ENCODE results near the gene FHOD3.
"Not testable (repeated sequence)": the region's sequence is repeated elsewhere in the genome, so short reads cannot be mapped to it uniquely, and the experiment has no call there.

FHOD3 gene

GRCh38 chr18:36759167-36759776 lies 461.8 kb downstream of the FHOD3 start:
- in situ Hi-C loops (cut with MboI; ENCODE audit: low pct_unique_long_range_greater_than_20kb, low sequenced_read_pairs, unreplicated experiment), result no loop called here
- DNase-seq (ENCODE audit: low spot score), result no peak
- no peak for TF ChIP-seq CTCF (IDR thresholded peaks at IDR 0.05; ENCODE audit: extremely low read depth, insufficient read depth, missing control alignments)

GRCh38 chr18:36760598-36760997 lies 463.1 kb downstream of the FHOD3 start:
- in situ Hi-C loops (cut with MboI; ENCODE audit: low pct_unique_long_range_greater_than_20kb, low sequenced_read_pairs, unreplicated experiment), result no loop called here
- no peak for TF ChIP-seq CTCF (IDR thresholded peaks at IDR 0.05; ENCODE audit: extremely low read depth, insufficient read depth, missing control alignments)
- DNase-seq (ENCODE audit: low spot score), result no peak

DNA sequence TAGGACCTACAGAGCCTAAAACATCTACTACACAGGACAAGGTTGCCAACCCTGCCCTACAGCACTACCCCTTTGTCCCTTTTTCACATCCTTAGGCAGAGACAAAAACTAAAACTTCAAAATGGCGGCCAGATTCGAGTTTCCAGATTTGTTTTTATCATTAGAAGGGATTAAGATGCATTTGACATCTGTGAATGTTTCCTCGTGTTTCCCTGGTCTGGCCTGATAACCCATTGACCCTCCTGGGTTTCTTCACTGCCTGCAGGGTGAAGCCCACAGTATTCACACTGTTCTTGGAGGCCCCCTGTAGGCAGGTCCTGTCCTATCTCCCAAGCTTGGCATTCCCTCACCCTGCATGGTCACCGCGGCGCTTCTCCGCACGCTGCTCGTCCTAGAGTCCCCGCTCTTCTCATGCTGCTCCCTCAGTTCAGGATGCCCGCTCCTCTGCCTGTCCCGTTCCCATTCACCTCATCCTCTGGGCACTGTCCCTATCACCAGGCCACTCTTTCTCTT lies 463.7 kb downstream of the FHOD3 start:
- in situ Hi-C loops (cut with MboI; ENCODE audit: low pct_unique_long_range_greater_than_20kb, low sequenced_read_pairs, unreplicated experiment), result no loop called here
- no peak for TF ChIP-seq CTCF (IDR thresholded peaks at IDR 0.05; ENCODE audit: extremely low read depth, insufficient read depth, missing control alignments)
- DNase-seq (ENCODE audit: low spot score), result no peak

DNA sequence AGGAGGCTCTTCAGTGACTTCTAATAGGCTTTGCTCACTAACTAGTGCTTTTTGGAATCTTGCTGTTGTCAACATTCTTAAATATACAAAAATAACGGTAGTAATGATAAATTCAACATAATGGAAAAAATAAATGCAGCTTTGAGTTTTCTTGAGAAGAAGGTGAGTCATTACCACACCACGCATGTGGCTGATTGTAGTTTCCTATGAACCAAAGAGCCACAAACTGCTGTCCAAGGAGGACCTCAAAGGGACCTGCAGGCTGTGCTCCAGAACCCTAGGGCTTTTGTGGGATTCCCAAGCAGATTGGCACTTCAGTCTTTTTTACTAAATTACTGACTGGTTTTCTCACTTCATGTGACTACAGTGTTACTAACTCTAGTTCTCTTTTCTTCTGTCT lies 464.6 kb downstream of the FHOD3 start:
- in situ Hi-C loops (cut with MboI; ENCODE audit: low pct_unique_long_range_greater_than_20kb, low sequenced_read_pairs, unreplicated experiment), result no loop called here
- DNase-seq (ENCODE audit: low spot score), result no peak
- TF ChIP-seq CTCF (IDR thresholded peaks at IDR 0.05; ENCODE audit: extremely low read depth, insufficient read depth, missing control alignments), result no peak

GRCh38 chr18:36762965-36763364 lies 465.5 kb downstream of the FHOD3 start:
- in situ Hi-C loops (cut with MboI; ENCODE audit: low pct_unique_long_range_greater_than_20kb, low sequenced_read_pairs, unreplicated experiment), result not testable (repeated sequence)

GRCh38 chr18:36766836-36767235 lies 469.3 kb downstream of the FHOD3 start:
- TF ChIP-seq CTCF (IDR thresholded peaks at IDR 0.05; ENCODE audit: extremely low read depth, insufficient read depth, missing control alignments), result no peak
- in situ Hi-C loops (cut with MboI; ENCODE audit: low pct_unique_long_range_greater_than_20kb, low sequenced_read_pairs, unreplicated experiment), result no loop called here
- no peak for DNase-seq (ENCODE audit: low spot score)

More at GRCh38 chr18:36762965-36763364, 465.5 kb downstream of the FHOD3 start:
- not testable (repeated sequence) for DNase-seq (ENCODE audit: low spot score)

- no peak for TF ChIP-seq CTCF (IDR thresholded peaks at IDR 0.05; ENCODE audit: extremely low read depth, insufficient read depth, missing control alignments)
- in situ Hi-C loops (cut with MboI; ENCODE audit: low pct_unique_long_range_greater_than_20kb, low sequenced_read_pairs, unreplicated experiment), result no loop called here
- no peak for DNase-seq (ENCODE audit: low spot score)
Observed at GRCh38 chr18:36769172-36769571, 471.7 kb downstream of the FHOD3 start.
